ENCODE results near the gene WDR53. TPM values are rescaled to one million over a fixed set of nuclear protein-coding genes. Genes with fewer than 3 reads are reported as not detected.

The WDR53 gene
- polyA plus RNA-seq, 2 of the 4 experiments (the other 2 are of a cell fraction), result 10.8 to 12.0 TPM

GRCh38 chr3:196590279-196590678, 21.9 kb upstream of the WDR53 start:
- H3K4me3 ChIP-seq, result no peak overlapping the region
- ATAC-seq (no peak), FAIRE-seq (no peak), DNase-seq (ENCODE audit: low read depth in 1 of 2, low spot score in 1 of 2) (no peak)
- H3K4me2 ChIP-seq, result no peak overlapping the region
- no peak overlapping the region for H3K27ac ChIP-seq
- WGBS (ENCODE audit: missing lambda C conversion rate), result 98% methylated on average over 5 of the region's 5 CpGs
- peaks cover 7% of the 10 kb centered on the region; the same call in 2 of the 3 replicates for H3K4me1 ChIP-seq
- TF ChIP-seq HOXB13 (CRISPR knock-in tag; IDR thresholded peaks at IDR 0.05; ENCODE audit: low read depth), result no peak
- TF ChIP-seq CHD4 (IDR thresholded peaks at IDR 0.05; ENCODE audit: borderline replicate concordance), result no peak
- TF ChIP-seq NPAS2 (CRISPR knock-in tag; IDR thresholded peaks at IDR 0.05; ENCODE audit: borderline replicate concordance), result no peak
- no peak for TF ChIP-seq MAZ (IDR thresholded peaks at IDR 0.05; ENCODE audit: borderline replicate concordance, low read depth, low read length)
- no peak for TF ChIP-seq USF2 (IDR thresholded peaks at IDR 0.05)
- TF ChIP-seq TFCP2L1 (CRISPR knock-in tag; IDR thresholded peaks at IDR 0.05), result no peak
- TF ChIP-seq FOXS1 (CRISPR knock-in tag; IDR thresholded peaks at IDR 0.05), result no peak
- no peak for TF ChIP-seq NFE2L2 (conservative IDR thresholded peaks at IDR 0.05; ENCODE audit: low read length)
- no peak for TF ChIP-seq ATOH8 (CRISPR knock-in tag; IDR thresholded peaks at IDR 0.05; ENCODE audit: low read depth)
- TF ChIP-seq RCOR1 (IDR thresholded peaks at IDR 0.05; ENCODE audit: low read depth, low read length), result no peak
- no peak for TF ChIP-seq ZFP36 (IDR thresholded peaks at IDR 0.05; ENCODE audit: borderline replicate concordance, partially characterized antibody)
- POLR2A ChIA-PET, result no interaction called here
- no peaks in the 10 kb centered on the region for H3K9me3 ChIP-seq
- CTCF ChIA-PET, result interaction anchor here (2.9 kb wide), 1 partner anchor 19 kb away, joined by 12 read pairs; no protein-coding TSS in a partner anchor

GRCh38 chr3:196585044-196585757, 16.8 kb upstream of the WDR53 start:
- Histone ChIP-seq H3K4me1 (peaks cover 7% of the 10 kb centered on the region; the same call in 2 of the 3 replicates), H3K27ac (no peak overlapping the region), H3K4me3 (no peak overlapping the region), H3K9me3 (no peaks in the 10 kb centered on the region), H3K4me2 (no peak overlapping the region)
- DNase-seq (ENCODE audit: low read depth in 1 of 2, low spot score in 1 of 2) (no peak), FAIRE-seq (no peak), ATAC-seq (no peak)
- POLR2A ChIA-PET, result no interaction called here
- no peak for TF ChIP-seq FOSL2 (IDR thresholded peaks at IDR 0.05)
- no peak for TF ChIP-seq FOSL2 (CRISPR knock-in tag; IDR thresholded peaks at IDR 0.05)
- TF ChIP-seq RAD21 (conservative IDR thresholded peaks at IDR 0.05 in 1 of 2, IDR thresholded peaks at IDR 0.05 in 1 of 2), result no peak
- no peak for TF ChIP-seq REST (IDR thresholded peaks at IDR 0.05)
- no peak for TF ChIP-seq EP300 (IDR thresholded peaks at IDR 0.05)
- no peak for TF ChIP-seq TFCP2L1 (CRISPR knock-in tag; IDR thresholded peaks at IDR 0.05)
- TF ChIP-seq PBX3 (IDR thresholded peaks at IDR 0.05), result no peak
- TF ChIP-seq RFX5 (IDR thresholded peaks at IDR 0.05), result no peak
- no peak for TF ChIP-seq POLR2AphosphoS2 (conservative IDR thresholded peaks at IDR 0.05; ENCODE audit: low read length)
- TF ChIP-seq BHLHE40 (IDR thresholded peaks at IDR 0.05; ENCODE audit: low read depth, low read length), result no peak
- TF ChIP-seq KDM1A (IDR thresholded peaks at IDR 0.05; ENCODE audit: low read depth), result no peak
- TF ChIP-seq USF2 (IDR thresholded peaks at IDR 0.05), result no peak
- no peak for TF ChIP-seq JUN (IDR thresholded peaks at IDR 0.05)
- TF ChIP-seq ZNF302 (CRISPR knock-in tag; IDR thresholded peaks at IDR 0.05), result no peak
- no peak for TF ChIP-seq RCOR1 (IDR thresholded peaks at IDR 0.05; ENCODE audit: low read depth, low read length)
- WGBS (ENCODE audit: missing lambda C conversion rate), result 75% methylated on average over 3 of the region's 3 CpGs
- CTCF ChIA-PET, result interaction anchor here (0.9 kb wide), 1 partner anchor 99 kb away, joined by 3 read pairs; no protein-coding TSS in a partner anchor
